H9 (cell line): ENCODE measurements around the gene PDCD11. TPM values are rescaled to one million over a fixed set of nuclear protein-coding genes. Genes with fewer than 3 reads are reported as not detected.

ENCODE experiments used
- DNase-seq: peaks from one replicate; pipeline ENCODE4 v3.0.0-alpha.2; 2017
- H2AFZ ChIP-seq: one replicate; pipeline ENCODE4 v1.6.1; 2013; ENCODE audit warnings: mild to moderate bottlenecking, low read length, control low read depth, moderate library complexity
- H2AK5ac ChIP-seq: 2 replicates; pipeline ENCODE4 v1.6.1; 2013; ENCODE audit warnings: low read length, control low read depth, mixed read lengths; ENCODE audit not compliant: insufficient read length
- H2BK120ac ChIP-seq: one replicate; pipeline ENCODE4 v1.6.1; 2013; ENCODE audit warnings: low read depth, mild to moderate bottlenecking, low read length, control low read depth, inconsistent platforms; ENCODE audit not compliant: poor library complexity, severe bottlenecking
- H2BK12ac ChIP-seq: 2 replicates; pipeline ENCODE4 v1.6.1; 2013; ENCODE audit warnings: low read length, control low read depth, mixed read lengths, low read depth; ENCODE audit not compliant: insufficient read length
- H2BK15ac ChIP-seq: 2 replicates; pipeline ENCODE4 v1.6.1; 2013; ENCODE audit warnings: low read depth, low read length, control low read depth
- H2BK20ac ChIP-seq: one replicate; pipeline ENCODE4 v1.6.1; 2013; ENCODE audit warnings: low read depth, mild to moderate bottlenecking, low read length, control low read depth, inconsistent platforms; ENCODE audit not compliant: poor library complexity, severe bottlenecking
- H2BK5ac ChIP-seq: 2 replicates; pipeline ENCODE4 v1.6.1; 2013; ENCODE audit warnings: low read length, control low read depth, mixed read lengths; ENCODE audit not compliant: insufficient read length
- H3K14ac ChIP-seq: 2 replicates; pipeline ENCODE4 v1.6.1; 2013; ENCODE audit warnings: low read length, control low read depth; ENCODE audit not compliant: insufficient read depth
- H3K18ac ChIP-seq: 2 replicates; pipeline ENCODE4 v1.6.1; 2013; ENCODE audit warnings: low read depth, mild to moderate bottlenecking, mixed read lengths, low read length, control low read depth; ENCODE audit not compliant: insufficient read length
- H3K23ac ChIP-seq: 2 replicates; pipeline ENCODE4 v1.6.1; 2013; ENCODE audit warnings: low read length, control low read depth, mixed read lengths, low read depth; ENCODE audit not compliant: insufficient read length
- H3K23me2 ChIP-seq: 2 replicates; pipeline ENCODE4 v1.6.1; 2013; ENCODE audit warnings: low read depth, mild to moderate bottlenecking, mixed read lengths, low read length, control low read depth; ENCODE audit not compliant: insufficient read length, poor library complexity, severe bottlenecking
- H3K27ac ChIP-seq: 2 replicates; pipeline ENCODE4 v1.5.1; 2013; ENCODE audit warnings: low read length, control low read depth, mixed read lengths, low read depth; ENCODE audit not compliant: insufficient read length
- H3K27me3 ChIP-seq: 2 replicates; pipeline ENCODE4 v1.6.1; 2013; ENCODE audit warnings: low read length, control low read depth, inconsistent platforms; ENCODE audit not compliant: insufficient read depth
- H3K4ac ChIP-seq: 2 replicates; pipeline ENCODE4 v1.6.1; 2013; ENCODE audit warnings: low read depth, mild to moderate bottlenecking, control low read depth, inconsistent platforms, low read length, moderate library complexity
- H3K4me1 ChIP-seq: 2 replicates; pipeline ENCODE4 v1.6.1; 2013; ENCODE audit warnings: low read length, control low read depth, inconsistent platforms; ENCODE audit not compliant: insufficient read depth
- H3K4me2 ChIP-seq: 2 replicates; pipeline ENCODE4 v1.6.1; 2013; ENCODE audit warnings: low read length, control low read depth, mixed read lengths; ENCODE audit not compliant: insufficient read length, insufficient read depth
- H3K56ac ChIP-seq: 2 replicates; pipeline ENCODE4 v1.6.1; 2013; ENCODE audit warnings: low read depth, mild to moderate bottlenecking, mixed read lengths, low read length, control low read depth; ENCODE audit not compliant: insufficient read length
- H3K79me1 ChIP-seq: 2 replicates; pipeline ENCODE4 v1.6.1; 2013; ENCODE audit warnings: low read depth, mild to moderate bottlenecking, moderate library complexity, low read length, control low read depth, inconsistent platforms; ENCODE audit not compliant: insufficient read depth, poor library complexity, severe bottlenecking
- H3K79me2 ChIP-seq: 2 replicates; pipeline ENCODE4 v1.6.1; 2013; ENCODE audit warnings: low read length, control low read depth, inconsistent platforms; ENCODE audit not compliant: insufficient read depth
- H3K9ac ChIP-seq: 2 replicates; pipeline ENCODE4 v1.6.1; 2013; ENCODE audit warnings: low read length, control low read depth, mixed read lengths; ENCODE audit not compliant: insufficient read length; ENCODE audit errors: extremely low read depth
- H3K9me3 ChIP-seq: one replicate; pipeline ENCODE4 v1.6.1; 2013; ENCODE audit warnings: low read depth, low read length, inconsistent platforms; ENCODE audit not compliant: control insufficient read depth
- H3T11ph ChIP-seq: one replicate; pipeline ENCODE4 v1.6.1; 2013; ENCODE audit warnings: mild to moderate bottlenecking, low read length, control low read depth, inconsistent platforms
- H4K20me1 ChIP-seq: one replicate; pipeline ENCODE4 v1.6.1; 2013; ENCODE audit not compliant: control insufficient read depth, insufficient read length, insufficient read depth
- H4K5ac ChIP-seq: 2 replicates; pipeline ENCODE4 v1.6.1; 2013; ENCODE audit warnings: low read depth, mild to moderate bottlenecking, mixed read lengths, low read length, control low read depth; ENCODE audit not compliant: insufficient read length
- H4K8ac ChIP-seq: replicated peaks from 2 replicates; pipeline ENCODE4 v1.6.1; 2013; ENCODE audit warnings: low read length, control low read depth, mixed read lengths, low read depth; ENCODE audit not compliant: insufficient read length
- H4K91ac ChIP-seq: 2 replicates; pipeline ENCODE4 v1.6.1; 2013; ENCODE audit warnings: low read depth, mild to moderate bottlenecking, moderate library complexity, mixed read lengths, low read length, control low read depth; ENCODE audit not compliant: insufficient read length
- H3K27ac Mint-ChIP-seq, 3 experiments: 2 replicates in 2 of 3; 3 replicates in 1 of 3; pipeline ENCODE4 v1.8.0; 2020 to 2021; ENCODE audit warnings: mixed read lengths in 3 of 3, mild to moderate bottlenecking in 1 of 3, moderate library complexity in 1 of 3
- H3K27me3 Mint-ChIP-seq: 2 replicates; pipeline ENCODE4 v1.8.0; 2021; ENCODE audit warnings: low read depth, mild to moderate bottlenecking, moderate library complexity, mixed read lengths
- H3K36me3 Mint-ChIP-seq, 3 experiments: 2 replicates in 2 of 3; 3 replicates in 1 of 3; pipeline ENCODE4 v1.8.0; 2020 to 2021; ENCODE audit warnings: low read depth in 3 of 3, mixed read lengths in 3 of 3; ENCODE audit not compliant: insufficient read depth in 1 of 3
- H3K4me1 Mint-ChIP-seq, 2 experiments: 2 replicates each; pipeline ENCODE4 v1.8.0; 2020; ENCODE audit warnings: mixed read lengths in 2 of 2
- H3K4me3 Mint-ChIP-seq, 2 experiments: 2 replicates in 1 of 2; 3 replicates in 1 of 2; pipeline ENCODE4 v1.8.0; 2020 to 2021; ENCODE audit warnings: mild to moderate bottlenecking in 2 of 2, mixed read lengths in 2 of 2, moderate library complexity in 1 of 2
- H3K9me3 Mint-ChIP-seq, 2 experiments: 2 replicates in 1 of 2; 3 replicates in 1 of 2; pipeline ENCODE4 v1.8.0; 2020; ENCODE audit warnings: mild to moderate bottlenecking in 2 of 2, mixed read lengths in 2 of 2, moderate library complexity in 1 of 2
- CTCF ChIP-seq: fragments of 200-600 bp; sonication (generic); conservative IDR thresholded peaks from 3 replicates; pipeline ENCODE4 v1.8.0; 2021; ENCODE audit warnings: antibody characterized with exemption, mild to moderate bottlenecking
- WGBS: extraction: QIAGEN DNeasy Blood & Tissue Kit; methylation state at CpG from one replicate; pipeline ENCODE4 v1.1.7; 2013; ENCODE audit warnings: missing lambda C conversion rate, low lambda C conversion rate, mixed read lengths; ENCODE audit not compliant: insufficient read length; ENCODE audit errors: extremely low coverage; 5-methylcytosine and 5-hydroxymethylcytosine counted together
- total RNA-seq: library from RNA; stranded (reverse); gene quantifications from 2 replicates; pipeline ENCODE4 v1.2.1, GENCODE V29; 2021

PDCD11 gene
- total RNA-seq, 1 experiment from 2014 or later = 99.5 TPM

DNA sequence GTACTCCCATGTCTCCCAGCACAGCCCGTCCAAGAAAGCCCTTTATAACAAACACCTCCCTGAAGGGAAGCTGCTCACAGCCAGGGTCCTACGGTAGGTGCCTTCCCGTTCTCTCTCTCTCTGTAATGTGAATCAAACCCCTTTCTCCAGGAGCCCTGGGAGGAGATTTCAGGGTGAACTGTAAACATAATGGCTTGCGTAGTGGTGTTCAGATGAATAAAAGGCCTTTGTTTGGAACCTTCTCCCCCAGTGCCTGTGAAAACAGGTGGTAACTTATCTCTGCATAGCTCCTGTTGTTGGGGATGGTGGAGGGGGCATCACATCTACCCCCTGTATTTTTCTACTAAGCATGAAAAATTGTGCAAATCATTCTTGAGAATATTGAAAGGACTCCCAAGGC, 43.4 kb downstream of the PDCD11 start:
- Histone ChIP-seq H3K4me1 (no peaks in the 10 kb centered on the region), H2BK12ac (no peak overlapping the region), H3K14ac (no peak overlapping the region), H3K4me2 (no peak overlapping the region), H3T11ph (no peak overlapping the region), H3K4ac (no peak overlapping the region), H3K79me1 (no peaks in the 10 kb centered on the region), H2BK5ac (no peak overlapping the region), H3K18ac (no peak overlapping the region), H3K23ac (no peak overlapping the region), H3K79me2 (no peaks in the 10 kb centered on the region), H3K23me2 (no peaks in the 10 kb centered on the region), H4K8ac (no peak overlapping the region), H4K91ac (no peak overlapping the region), H2AK5ac (no peak overlapping the region), H4K5ac (no peak overlapping the region), H2BK120ac (no peak overlapping the region), H3K9me3 (no peaks in the 10 kb centered on the region), H3K9ac (no peak overlapping the region), H4K20me1 (no peaks in the 10 kb centered on the region), H3K56ac (no peak overlapping the region), H2BK15ac (no peak overlapping the region), H3K27ac (no peak overlapping the region), H2AFZ (no peak overlapping the region), H2BK20ac (no peak overlapping the region), H3K27me3 (no peaks in the 10 kb centered on the region)
- Mint-ChIP-seq H3K27me3 (no peaks in the 10 kb centered on the region), H3K4me3 (no peak overlapping the region), H3K4me1 (peaks cover 0 to 3% of the 10 kb centered on the region in 2 experiments; a peak in 1 of 4 replicates), H3K36me3 (peaks cover 64 to 94% (median 89%) of the 10 kb centered on the region in 3 experiments; a peak in 6 of 7 replicates), H3K27ac (peak overlapping the region; percentile 34 to 72 (median 68); a peak in 4 of 7 replicates), H3K9me3 (no peaks in the 10 kb centered on the region)
- no peak for TF ChIP-seq CTCF
- no peak for DNase-seq
- no CpG with 5 or more reads among the region's 4 CpGs for WGBS
